Measurements from ENCODE around the gene RHCE.

- TF ChIP-seq POLR2AphosphoS5 (IDR thresholded peaks at IDR 0.05; ENCODE audit: low read depth, low read length) (no peak), SIN3A (IDR thresholded peaks at IDR 0.05; ENCODE audit: borderline replicate concordance, insufficient read depth, low read length) (no peak), TAF1 (IDR thresholded peaks at IDR 0.05; ENCODE audit: borderline replicate concordance, insufficient read depth, low read length) (no peak), REST (IDR thresholded peaks at IDR 0.05; ENCODE audit: insufficient read depth in 1 of 2, low read depth in 2 of 2, low read length in 2 of 2) (no peak)
These were observed 78.9 kb downstream of the RHCE start for GRCh38 chr1:25341746-25342145.

All from PFSK-1 (cell line).